Hematopoietic multipotent progenitor cell treated with erythropoietin and hydrocortisone succinate and interleukin-3 and kit ligand, for 8 days (in vitro differentiated cells): ENCODE measurements around the gene DNAH2.

Source experiments
- DNase-seq: peaks from one replicate; pipeline ENCODE4 v3.0.0-alpha.2; 2015

The DNAH2 gene

DNA sequence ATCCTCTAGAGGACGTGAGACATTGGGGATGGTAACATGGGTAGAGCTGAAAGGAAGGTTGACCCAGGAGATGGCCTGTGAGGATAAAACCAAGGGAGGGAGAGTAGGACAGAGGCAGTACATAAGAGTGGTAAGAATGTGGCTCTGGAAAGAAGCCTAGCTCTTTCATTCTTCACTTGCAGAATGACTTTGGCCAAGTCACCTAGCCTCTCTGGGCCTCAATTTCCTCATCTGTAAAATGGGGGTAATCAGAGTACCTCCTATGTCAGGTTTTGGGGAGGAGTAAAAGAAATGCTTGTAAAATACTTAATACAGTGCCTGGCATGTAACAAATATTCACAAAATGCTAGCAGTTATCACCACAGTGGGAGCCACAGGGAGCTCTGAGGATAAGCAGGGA, 123.3 kb downstream of the DNAH2 start:
- DNase-seq, result no peak

DNA sequence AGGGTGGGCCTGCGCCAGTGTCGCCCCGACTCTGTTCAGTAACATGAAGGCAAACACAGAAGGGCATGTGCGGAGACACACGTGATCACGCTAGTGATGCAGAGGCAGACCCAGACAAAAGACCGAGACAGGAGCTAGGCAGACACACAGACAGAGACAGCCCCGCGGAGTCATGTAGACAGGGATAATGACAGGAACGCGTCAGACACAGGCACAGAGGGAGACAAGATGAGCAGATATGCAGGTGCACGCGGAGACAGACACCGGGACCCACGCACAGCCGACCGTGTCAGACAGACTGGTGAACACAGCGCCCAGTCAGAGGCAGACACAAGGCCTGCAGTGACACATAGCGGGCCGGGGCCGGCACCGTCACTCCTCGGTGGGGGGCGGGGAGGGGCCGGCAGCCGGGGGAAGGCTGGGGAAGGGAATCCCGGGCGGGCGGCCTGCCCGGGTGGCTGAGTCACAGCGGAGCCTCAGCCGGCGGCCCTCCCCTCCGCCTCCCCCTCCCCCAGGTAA, 123.9 kb downstream of the DNAH2 start:
- DNase-seq, result peak; percentile 67

DNA sequence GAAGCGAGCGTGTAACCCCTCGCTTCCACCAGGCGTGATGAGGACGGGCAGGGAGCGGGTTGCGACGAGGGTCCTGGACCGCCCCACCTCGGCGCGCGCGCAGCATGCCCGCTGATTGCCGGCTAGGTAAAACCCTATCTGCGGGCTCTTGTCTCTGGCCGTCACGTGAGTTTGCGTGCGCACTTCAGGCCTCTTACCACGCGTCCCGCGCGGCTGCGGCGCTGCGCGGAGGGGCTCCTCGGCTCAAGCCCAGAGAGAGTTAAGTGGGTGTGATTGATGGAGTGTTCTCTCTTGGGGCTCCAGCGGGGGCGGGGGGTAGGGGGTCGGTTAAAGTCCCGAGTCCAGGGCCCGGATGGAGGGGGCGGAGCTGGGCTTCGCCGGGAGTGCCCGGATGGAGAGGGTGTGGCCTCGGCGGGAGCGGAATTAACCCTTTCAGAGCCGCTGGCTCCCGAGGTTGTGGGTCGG, 124.4 kb downstream of the DNAH2 start:
- DNase-seq, result peak; percentile 81

DNA sequence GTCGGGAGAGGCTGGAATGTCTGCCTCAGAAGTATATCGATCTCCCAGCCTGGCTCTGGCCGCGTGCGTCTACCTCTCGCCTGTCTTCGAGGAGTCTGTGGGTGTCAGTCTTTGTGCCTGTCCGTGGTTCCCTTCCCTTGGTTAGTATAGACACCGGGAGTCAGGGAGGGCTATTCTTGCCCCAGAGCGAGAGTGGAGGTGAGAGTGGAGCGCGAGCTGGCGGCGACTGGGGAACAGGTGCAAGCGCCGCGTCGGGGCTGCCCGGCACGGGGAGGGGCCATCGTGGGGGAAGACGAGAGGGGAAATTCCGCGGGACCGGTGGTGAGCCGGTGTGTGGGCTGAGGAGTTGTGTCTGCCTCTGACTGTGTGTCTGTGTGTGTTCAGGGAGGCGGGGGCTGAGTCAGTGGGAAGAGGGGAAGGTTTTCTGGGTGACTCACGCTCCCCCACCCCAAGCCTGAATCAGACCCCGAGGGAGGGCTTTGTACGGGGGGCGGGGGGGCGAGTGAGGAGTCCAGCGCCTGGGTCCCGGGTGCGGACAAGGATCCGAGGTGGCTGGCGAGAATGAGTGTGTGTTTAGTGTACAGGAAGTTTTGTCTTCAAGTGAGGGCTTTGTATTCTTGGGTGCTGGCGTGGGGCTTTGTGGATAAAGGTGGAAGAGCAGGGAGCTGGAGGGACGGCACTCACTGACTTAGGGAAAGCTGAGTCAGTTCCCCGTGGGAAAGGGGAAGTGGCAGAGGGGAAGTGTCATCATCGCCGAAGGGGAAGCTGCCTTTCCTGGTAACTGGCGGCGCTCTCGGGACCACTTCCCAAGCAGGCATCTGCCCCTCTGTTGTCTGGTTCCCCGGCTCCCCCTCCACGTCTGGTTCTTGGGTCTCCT, 125.1 kb downstream of the DNAH2 start:
- peak; percentile 47 for DNase-seq

DNA sequence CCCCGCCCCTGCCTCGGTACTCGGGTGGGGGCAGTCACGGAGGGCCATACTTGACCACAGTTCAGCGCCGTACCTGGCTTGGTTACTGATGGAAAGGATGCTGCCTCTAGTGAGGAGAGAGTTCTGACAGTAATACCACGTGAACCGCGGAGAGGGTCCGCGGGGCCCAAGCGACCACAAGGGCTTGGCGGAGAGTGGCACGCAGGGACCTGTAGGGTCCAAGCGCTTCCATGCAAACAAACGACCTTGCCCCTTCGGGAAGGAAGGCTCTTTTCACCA, 125.7 kb downstream of the DNAH2 start:
- no peak for DNase-seq

DNA sequence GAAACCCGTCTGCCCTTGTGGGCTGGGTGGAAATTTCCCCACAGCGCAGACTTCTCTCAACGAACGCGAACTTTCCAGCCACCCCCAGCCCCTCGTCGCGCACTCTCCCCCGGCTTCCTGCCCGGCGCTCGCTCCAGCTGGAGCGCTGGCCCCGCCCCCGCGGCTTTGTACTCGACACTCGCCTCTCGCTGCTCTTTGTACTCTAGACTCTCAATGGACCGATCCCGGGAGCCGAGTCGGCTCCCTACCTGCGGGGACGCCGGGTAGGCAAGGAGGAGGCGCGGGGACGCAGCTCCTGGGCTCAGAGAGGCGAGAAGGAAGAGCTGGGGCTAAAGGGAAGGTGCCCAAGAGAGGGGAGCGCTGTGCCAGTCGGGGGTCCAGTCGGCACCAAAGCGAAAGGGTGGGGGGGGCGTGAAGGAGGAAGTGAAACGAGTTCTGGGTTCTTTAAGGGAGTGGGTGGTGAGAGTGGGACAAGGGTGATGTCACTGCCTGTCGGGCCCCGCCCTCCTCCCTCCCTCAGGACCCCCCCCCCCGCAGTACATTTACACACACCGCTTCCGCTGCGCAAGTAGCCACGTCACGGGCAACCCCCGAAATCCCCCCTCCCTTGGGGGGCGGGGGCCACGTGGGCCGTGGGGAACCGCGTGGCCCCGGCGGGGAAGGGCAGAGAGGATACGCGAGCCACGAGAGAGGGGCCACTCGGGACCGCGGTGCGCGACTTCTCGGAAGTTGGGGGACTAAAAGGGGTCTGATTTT, 126.2 kb downstream of the DNAH2 start:
- DNase-seq, result peak; percentile 75

DNA sequence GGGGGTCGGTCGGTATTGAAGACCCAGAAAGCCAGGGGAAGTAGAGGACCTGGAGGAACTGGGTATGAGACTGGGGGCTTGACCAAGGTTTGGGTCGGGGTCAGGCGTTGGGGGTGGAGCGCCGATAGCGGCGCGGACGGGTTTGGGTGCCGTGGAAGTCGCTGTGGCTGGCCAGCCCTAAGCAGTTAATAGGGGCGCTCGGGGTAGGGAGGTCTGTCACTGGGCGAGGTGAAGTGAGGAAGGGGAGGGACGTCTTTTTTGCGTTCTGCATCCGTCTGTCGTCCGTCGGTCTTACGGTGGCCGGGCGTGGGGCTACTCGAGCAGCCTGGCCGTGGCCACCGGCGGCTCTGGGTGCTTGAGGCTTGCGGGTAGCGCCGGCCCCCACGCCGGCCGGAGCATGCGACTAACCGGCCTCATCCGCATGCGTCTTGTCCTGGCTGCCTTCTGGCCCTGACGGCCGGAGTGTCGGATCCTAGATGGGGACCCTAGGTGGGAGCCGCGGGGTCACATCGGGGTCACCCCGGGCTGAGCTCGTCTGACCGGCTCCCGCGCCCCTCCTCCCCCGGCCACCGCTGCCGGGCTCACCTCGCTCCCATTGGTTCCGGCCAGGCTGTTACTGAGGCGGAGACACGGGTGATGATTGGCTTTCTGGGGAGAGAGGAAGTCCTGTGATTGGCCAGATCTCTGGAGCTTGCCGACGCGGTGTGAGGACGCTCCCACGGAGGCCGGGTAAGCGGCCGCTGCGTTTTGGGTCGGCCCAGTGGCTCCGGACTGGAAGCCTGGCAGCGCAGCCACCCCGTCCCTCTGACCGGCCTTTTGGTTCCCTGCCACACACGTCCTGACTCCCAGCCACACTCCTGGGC, 127.0 kb downstream of the DNAH2 start:
- peak; percentile 95 for DNase-seq

DNA sequence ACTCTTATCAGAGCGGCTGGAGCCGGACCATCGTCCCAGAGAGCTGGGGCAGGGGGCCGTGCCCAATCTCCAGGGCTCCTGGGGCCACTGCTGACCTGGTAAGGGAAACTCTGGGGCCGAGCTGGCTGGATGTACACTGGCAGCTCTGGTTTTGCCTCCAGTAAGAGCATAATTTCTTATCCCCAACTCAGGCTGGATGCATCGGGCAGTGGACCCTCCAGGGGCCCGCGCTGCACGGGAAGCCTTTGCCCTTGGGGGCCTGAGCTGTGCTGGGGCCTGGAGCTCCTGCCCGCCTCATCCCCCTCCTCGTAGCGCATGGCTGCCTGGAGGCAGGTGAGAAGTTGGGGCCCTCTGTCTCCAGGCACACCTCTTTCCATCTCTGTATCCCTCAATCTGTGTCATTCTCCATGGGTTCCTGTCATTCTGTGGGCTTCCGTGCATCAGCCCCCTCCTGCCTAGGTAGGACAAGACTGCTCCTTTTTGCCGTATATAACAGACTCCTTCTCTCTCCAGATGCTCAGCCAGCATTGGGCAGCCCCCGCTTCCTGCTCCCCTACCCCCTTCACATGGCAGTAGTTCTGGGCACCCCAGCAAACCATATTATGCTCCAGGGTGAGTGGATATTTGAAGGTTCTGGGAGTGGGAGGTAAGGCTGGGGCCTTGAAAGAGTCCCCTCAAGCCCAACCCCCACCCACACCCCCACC, 128.0 kb downstream of the DNAH2 start:
- no peak for DNase-seq

DNA sequence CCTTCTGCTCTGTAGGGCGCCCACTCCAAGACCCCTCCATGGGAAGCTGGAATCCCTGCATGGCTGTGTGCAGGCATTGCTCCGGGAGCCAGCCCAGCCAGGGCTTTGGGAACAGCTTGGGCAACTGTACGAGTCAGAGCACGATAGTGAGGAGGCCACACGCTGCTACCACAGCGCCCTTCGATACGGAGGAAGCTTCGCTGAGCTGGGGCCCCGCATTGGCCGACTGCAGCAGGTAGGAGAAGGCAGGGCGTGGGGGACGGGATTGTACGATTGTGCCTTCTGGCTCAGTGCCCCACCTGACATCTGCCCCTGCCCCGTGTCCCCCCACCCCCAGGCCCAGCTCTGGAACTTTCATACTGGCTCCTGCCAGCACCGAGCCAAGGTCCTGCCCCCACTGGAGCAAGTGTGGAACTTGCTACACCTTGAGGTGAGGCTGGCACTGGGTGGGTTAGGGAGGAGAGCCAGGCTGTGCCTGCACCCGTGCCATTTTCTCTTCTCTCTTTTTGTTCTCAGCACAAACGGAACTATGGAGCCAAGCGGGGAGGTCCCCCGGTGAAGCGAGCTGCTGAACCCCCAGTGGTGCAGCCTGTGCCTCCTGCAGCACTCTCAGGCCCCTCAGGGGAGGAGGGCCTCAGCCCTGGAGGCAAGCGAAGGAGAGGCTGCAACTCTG, 128.7 kb downstream of the DNAH2 start:
- DNase-seq, result no peak

DNA sequence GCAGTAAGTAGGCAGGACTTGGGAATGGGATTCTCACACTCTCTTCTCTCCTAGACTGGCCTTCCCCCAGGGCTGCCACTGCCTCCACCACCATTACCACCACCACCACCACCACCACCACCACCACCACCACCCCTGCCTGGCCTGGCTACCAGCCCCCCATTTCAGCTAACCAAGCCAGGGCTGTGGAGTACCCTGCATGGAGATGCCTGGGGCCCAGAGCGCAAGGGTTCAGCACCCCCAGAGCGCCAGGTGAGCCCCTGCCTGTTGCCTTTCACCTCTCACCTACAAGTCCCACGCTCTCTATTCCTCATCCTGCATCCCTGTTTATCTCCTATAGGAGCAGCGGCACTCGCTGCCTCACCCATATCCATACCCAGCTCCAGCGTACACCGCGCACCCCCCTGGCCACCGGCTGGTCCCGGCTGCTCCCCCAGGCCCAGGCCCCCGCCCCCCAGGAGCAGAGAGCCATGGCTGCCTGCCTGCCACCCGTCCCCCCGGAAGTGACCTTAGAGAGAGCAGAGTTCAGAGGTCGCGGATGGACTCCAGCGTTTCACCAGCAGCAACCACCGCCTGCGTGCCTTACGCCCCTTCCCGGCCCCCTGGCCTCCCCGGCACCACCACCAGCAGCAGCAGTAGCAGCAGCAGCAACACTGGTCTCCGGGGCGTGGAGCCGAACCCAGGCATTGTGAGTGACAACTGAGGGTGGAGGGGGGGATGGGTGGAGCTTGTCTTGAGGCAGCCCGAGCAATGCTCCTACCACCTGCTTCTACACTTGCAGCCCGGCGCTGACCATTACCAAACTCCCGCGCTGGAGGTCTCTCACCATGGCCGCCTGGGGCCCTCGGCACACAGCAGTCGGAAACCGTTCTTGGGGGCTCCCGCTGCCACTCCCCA, 129.5 kb downstream of the DNAH2 start:
- no peak for DNase-seq

DNA sequence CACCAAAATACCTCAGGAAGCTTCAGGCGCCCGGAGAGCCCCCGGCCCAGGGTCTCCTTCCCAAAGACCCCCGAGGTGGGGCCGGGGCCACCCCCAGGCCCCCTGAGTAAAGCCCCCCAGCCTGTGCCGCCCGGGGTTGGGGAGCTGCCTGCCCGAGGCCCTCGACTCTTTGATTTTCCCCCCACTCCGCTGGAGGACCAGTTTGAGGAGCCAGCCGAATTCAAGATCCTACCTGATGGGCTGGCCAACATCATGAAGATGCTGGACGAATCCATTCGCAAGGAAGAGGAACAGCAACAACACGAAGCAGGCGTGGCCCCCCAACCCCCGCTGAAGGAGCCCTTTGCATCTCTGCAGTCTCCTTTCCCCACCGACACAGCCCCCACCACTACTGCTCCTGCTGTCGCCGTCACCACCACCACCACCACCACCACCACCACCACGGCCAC, 130.6 kb downstream of the DNAH2 start:
- DNase-seq, result no peak

DNA sequence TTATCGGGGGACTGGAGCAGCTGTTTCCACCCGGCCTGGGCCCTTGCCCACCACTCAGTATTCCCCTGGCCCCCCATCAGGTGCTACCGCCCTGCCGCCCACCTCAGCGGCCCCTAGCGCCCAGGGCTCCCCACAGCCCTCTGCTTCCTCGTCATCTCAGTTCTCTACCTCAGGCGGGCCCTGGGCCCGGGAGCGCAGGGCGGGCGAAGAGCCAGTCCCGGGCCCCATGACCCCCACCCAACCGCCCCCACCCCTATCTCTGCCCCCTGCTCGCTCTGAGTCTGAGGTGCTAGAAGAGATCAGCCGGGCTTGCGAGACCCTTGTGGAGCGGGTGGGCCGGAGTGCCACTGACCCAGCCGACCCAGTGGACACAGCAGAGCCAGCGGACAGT, 131.2 kb downstream of the DNAH2 start:
- DNase-seq, result no peak

DNA sequence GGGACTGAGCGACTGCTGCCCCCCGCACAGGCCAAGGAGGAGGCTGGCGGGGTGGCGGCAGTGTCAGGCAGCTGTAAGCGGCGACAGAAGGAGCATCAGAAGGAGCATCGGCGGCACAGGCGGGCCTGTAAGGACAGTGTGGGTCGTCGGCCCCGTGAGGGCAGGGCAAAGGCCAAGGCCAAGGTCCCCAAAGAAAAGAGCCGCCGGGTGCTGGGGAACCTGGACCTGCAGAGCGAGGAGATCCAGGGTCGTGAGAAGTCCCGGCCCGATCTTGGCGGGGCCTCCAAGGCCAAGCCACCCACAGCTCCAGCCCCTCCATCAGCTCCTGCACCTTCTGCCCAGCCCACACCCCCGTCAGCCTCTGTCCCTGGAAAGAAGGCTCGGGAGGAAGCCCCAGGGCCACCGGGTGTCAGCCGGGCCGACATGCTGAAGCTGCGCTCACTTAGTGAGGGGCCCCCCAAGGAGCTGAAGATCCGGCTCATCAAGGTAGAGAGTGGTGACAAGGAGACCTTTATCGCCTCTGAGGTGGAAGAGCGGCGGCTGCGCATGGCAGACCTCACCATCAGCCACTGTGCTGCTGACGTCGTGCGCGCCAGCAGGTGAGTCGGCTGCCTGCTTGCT, 131.7 kb downstream of the DNAH2 start:
- no peak for DNase-seq

DNA sequence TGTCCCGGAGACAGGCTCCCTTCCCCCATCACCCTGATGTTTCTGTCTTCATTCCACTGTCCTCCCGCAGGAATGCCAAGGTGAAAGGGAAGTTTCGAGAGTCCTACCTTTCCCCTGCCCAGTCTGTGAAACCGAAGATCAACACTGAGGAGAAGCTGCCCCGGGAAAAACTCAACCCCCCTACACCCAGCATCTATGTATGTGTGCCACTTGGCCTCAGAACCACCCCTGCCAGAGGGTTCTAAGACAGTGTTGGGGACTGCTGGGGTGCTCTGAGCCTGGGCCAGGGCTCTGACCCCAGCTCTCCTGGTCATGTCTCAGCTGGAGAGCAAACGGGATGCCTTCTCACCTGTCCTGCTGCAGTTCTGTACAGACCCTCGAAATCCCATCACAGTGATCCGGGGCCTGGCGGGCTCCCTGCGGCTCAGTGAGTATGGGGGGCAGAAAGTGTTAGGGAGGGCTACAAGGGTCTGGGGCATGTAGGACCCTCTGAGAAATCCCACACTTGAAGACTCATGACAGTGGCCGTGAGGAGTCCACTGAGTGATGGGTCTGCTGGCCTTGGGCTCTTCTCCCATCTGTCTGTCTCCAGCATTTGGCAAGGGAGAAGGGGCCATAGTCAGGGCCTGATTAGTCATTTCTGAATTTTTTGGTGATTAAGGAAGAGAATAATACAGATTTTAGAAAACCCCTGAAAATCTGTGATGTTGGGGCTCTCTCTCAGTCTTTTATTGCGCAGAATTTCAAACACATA, 132.4 kb downstream of the DNAH2 start:
- DNase-seq, result no peak

DNA sequence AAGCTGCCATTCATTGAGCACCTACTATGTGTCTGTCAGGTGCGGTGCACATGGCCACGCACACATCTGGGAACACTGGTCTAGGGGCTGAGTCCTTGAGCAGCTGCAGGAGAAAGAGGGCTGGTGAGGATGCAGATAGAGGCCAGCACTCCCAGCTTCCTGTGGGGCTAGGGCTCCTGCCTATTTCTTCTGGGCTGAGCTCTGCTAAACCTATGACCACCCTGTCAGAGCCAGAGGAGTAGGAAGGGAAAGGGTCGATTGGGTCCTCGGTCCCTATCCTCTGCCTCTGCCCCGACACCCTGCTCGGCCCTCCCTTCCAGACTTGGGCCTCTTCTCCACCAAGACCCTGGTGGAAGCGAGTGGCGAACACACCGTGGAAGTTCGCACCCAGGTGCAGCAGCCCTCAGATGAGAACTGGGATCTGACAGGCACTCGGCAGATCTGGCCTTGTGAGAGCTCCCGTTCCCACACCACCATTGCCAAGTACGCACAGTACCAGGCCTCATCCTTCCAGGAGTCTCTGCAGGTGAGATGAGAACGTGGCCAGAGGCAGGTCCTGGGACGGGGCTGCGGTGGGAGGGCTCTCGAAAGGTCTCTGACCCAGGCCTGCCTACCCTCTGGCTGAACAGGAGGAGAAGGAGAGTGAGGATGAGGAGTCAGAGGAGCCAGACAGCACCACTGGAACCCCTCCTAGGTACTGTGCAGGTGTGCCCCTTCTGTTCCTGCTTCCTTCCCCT, 133.3 kb downstream of the DNAH2 start:
- DNase-seq, result no peak

DNA sequence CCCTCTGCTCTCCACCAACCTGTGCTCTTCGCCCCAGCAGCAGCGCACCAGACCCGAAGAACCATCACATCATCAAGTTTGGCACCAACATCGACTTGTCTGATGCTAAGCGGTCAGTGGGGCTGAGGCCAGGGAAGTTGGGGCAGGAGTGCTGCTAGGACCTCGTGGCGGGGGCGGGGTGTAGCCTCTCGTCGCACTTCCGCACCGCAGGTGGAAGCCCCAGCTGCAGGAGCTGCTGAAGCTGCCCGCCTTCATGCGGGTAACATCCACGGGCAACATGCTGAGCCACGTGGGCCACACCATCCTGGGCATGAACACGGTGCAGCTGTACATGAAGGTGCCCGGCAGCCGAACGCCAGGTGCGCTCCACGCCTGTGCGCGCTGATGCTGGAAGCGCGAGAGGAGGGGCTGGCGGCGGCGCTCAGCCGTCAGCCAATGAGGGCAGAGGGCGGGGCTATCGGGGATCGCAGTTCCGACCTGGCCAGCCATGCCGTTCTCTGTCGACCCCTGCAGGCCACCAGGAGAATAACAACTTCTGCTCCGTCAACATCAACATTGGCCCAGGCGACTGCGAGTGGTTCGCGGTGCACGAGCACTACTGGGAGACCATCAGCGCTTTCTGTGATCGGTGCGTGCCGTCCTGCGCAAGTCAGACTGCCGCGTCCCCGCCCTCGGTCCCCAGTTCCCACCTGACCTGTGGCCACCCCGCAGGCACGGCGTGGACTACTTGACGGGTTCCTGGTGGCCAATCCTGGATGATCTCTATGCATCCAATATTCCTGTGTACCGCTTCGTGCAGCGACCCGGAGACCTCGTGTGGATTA, 134.1 kb downstream of the DNAH2 start:
- peak; percentile 88 for DNase-seq

DNA sequence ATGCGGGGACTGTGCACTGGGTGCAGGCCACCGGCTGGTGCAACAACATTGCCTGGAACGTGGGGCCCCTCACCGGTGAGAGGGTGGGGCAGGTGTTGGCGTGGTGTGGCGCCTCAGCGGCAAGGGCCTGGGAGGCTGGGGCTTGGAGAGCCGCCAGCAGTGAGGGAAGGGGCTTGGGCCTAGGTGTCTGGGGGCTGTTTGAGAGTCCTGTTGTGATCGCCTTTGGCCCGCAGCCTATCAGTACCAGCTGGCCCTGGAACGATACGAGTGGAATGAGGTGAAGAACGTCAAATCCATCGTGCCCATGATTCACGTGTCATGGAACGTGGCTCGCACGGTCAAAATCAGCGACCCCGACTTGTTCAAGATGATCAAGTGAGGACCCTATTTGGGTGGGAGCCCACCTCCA, 134.7 kb downstream of the DNAH2 start:
- DNase-seq, result no peak
